ENCODE data around the gene COA3. TPM values are rescaled to one million over a fixed set of nuclear protein-coding genes. Genes with fewer than 3 reads are reported as not detected.
A peak's percentile ranks its signal among the peaks of the same experiment; 100 is the strongest.

Gene COA3
- total RNA-seq, 2 experiments from 2014 or later, result 4.0 to 4.5 TPM

GRCh38 chr17:42796066-42796758, 2.3 kb downstream of the COA3 start:
- Mint-ChIP-seq H3K4me3 (peak overlapping the region; percentile 15), H3K36me3 (ENCODE audit: low read depth) (peaks cover 11% of the 10 kb centered on the region), H3K27me3 (no peaks in the 10 kb centered on the region), H3K27ac (no peak overlapping the region), H3K4me1 (ENCODE audit: low read depth) (peaks cover 19% of the 10 kb centered on the region), H3K9me3 (no peaks in the 10 kb centered on the region)
- ChIA-PET POLR2A (interaction anchor here (1.1 kb wide), 1 partner anchor 23 kb away, joined by 4 read pairs; the partner anchor contains the start of gene VPS25), CTCF (no interaction called here)
- TF ChIP-seq, protein P1, sequence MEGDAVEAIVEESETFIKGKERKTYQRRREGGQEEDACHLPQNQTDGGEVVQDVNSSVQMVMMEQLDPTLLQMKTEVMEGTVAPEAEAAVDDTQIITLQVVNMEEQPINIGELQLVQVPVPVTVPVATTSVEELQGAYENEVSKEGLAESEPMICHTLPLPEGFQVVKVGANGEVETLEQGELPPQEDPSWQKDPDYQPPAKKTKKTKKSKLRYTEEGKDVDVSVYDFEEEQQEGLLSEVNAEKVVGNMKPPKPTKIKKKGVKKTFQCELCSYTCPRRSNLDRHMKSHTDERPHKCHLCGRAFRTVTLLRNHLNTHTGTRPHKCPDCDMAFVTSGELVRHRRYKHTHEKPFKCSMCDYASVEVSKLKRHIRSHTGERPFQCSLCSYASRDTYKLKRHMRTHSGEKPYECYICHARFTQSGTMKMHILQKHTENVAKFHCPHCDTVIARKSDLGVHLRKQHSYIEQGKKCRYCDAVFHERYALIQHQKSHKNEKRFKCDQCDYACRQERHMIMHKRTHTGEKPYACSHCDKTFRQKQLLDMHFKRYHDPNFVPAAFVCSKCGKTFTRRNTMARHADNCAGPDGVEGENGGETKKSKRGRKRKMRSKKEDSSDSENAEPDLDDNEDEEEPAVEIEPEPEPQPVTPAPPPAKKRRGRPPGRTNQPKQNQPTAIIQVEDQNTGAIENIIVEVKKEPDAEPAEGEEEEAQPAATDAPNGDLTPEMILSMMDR (IDR thresholded peaks at IDR 0.05), result no peak
- Histone ChIP-seq H3K4me3 (ENCODE audit: low read length) (no peak overlapping the region), H3K36me3 (ENCODE audit: insufficient read depth, low read length) (peaks cover 4% of the 10 kb centered on the region), H3K27me3 (ENCODE audit: control insufficient read depth in 1 of 2, insufficient read depth in 2 of 2, low read length in 2 of 2) (no peaks in the 10 kb centered on the region), H3K9me3 (ENCODE audit: control insufficient read depth in 1 of 2, insufficient read depth in 1 of 2, low read length in 2 of 2) (no peaks in the 10 kb centered on the region), H3K4me1 (ENCODE audit: insufficient read depth, low read length) (peaks cover 30% of the 10 kb centered on the region), H3K27ac (ENCODE audit: low read depth in 1 of 2, low read length in 2 of 2) (no peak overlapping the region)
- DNase-seq, result no peak
- no peak for ATAC-seq (ENCODE audit: poor library complexity)
- intact Hi-C loops (cut with DNase I, micrococcal nuclease), result loop anchor here in 1 of 2 experiments (5.0 kb wide), 1 partner anchor 36 kb away; the partner anchor contains the start of gene PSME3

DNA sequence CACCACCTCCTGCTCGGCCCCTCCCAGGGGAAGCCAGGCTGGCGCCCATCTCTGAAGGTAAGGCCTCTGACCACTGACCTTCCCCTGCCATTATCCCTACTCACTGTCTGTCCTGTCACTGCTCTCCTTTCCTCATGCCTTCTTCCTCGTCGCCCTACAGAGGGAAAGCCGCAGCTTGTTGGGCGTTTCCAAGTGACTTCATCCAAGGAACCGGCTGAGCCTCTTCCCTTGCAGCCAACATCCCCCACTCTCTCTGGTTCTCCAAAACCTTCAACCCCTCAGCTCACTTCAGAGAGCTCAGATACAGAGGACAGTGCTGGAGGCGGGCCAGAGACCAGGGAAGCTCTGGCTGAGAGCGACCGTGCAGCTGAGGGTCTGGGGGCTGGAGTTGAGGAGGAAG, 3.0 kb downstream of the COA3 start:
- intact Hi-C loops (cut with DNase I, micrococcal nuclease), result loop anchor here in 1 of 2 experiments (5.0 kb wide), 1 partner anchor 37 kb away; the partner anchor contains the start of gene PSME3
- peak overlapping the region; percentile 27 for H3K4me3 Mint-ChIP-seq
- DNase-seq (no peak), ATAC-seq (ENCODE audit: poor library complexity) (no peak)
- H3K27ac Mint-ChIP-seq, result no peak overlapping the region
- H3K4me1 ChIP-seq (ENCODE audit: insufficient read depth, low read length), result peaks cover 30% of the 10 kb centered on the region
- no peaks in the 10 kb centered on the region for H3K27me3 ChIP-seq (ENCODE audit: control insufficient read depth in 1 of 2, insufficient read depth in 2 of 2, low read length in 2 of 2)
- H3K27me3 Mint-ChIP-seq, result no peaks in the 10 kb centered on the region
- no peaks in the 10 kb centered on the region for H3K9me3 ChIP-seq (ENCODE audit: control insufficient read depth in 1 of 2, insufficient read depth in 1 of 2, low read length in 2 of 2)
- ChIA-PET POLR2A (interaction anchor here (1.1 kb wide), 1 partner anchor 22 kb away, joined by 4 read pairs; the partner anchor contains the start of gene VPS25), CTCF (no interaction called here)
- no peak overlapping the region for H3K4me3 ChIP-seq (ENCODE audit: low read length)
- peaks cover 4% of the 10 kb centered on the region for H3K36me3 ChIP-seq (ENCODE audit: insufficient read depth, low read length)
- H3K9me3 Mint-ChIP-seq, result no peaks in the 10 kb centered on the region
- peaks cover 19% of the 10 kb centered on the region for H3K4me1 Mint-ChIP-seq (ENCODE audit: low read depth)
- TF ChIP-seq, protein P1 (IDR thresholded peaks at IDR 0.05), result no peak
- peaks cover 11% of the 10 kb centered on the region for H3K36me3 Mint-ChIP-seq (ENCODE audit: low read depth)
- H3K27ac ChIP-seq (ENCODE audit: low read depth in 1 of 2, low read length in 2 of 2), result no peak overlapping the region

- Histone ChIP-seq H3K36me3 (ENCODE audit: insufficient read depth, low read length) (peaks cover 4% of the 10 kb centered on the region), H3K4me1 (ENCODE audit: insufficient read depth, low read length) (peaks cover 30% of the 10 kb centered on the region), H3K4me3 (ENCODE audit: low read length) (no peak overlapping the region), H3K27ac (ENCODE audit: low read depth in 1 of 2, low read length in 2 of 2) (no peak overlapping the region), H3K9me3 (ENCODE audit: control insufficient read depth in 1 of 2, insufficient read depth in 1 of 2, low read length in 2 of 2) (no peaks in the 10 kb centered on the region), H3K27me3 (ENCODE audit: control insufficient read depth in 1 of 2, insufficient read depth in 2 of 2, low read length in 2 of 2) (no peaks in the 10 kb centered on the region)
- Mint-ChIP-seq H3K4me3 (no peak overlapping the region), H3K9me3 (no peaks in the 10 kb centered on the region), H3K36me3 (ENCODE audit: low read depth) (peaks cover 11% of the 10 kb centered on the region), H3K4me1 (ENCODE audit: low read depth) (peaks cover 19% of the 10 kb centered on the region), H3K27ac (no peak overlapping the region), H3K27me3 (no peaks in the 10 kb centered on the region)
- POLR2A ChIA-PET, result interaction anchor here (1.1 kb wide), 1 partner anchor 22 kb away, joined by 4 read pairs; the partner anchor contains the start of gene VPS25
- intact Hi-C loops (cut with DNase I, micrococcal nuclease), result loop anchor here in 1 of 2 experiments (5.0 kb wide), 1 partner anchor 37 kb away; the partner anchor contains the start of gene PSME3
- TF ChIP-seq, protein P1 (IDR thresholded peaks at IDR 0.05), result no peak
- ATAC-seq (ENCODE audit: poor library complexity), result no peak
- CTCF ChIA-PET, result no interaction called here
- no peak for DNase-seq
Measured at GRCh38 chr17:42795061-42795460, 3.4 kb downstream of the COA3 start.

Measured in CD4-positive, alpha-beta T cell (primary cell).